Neutrophil (primary cell): ENCODE measurements around the gene CNOT1.

Source experiments
- H3K27ac ChIP-seq: fragments of 200-600 bp; sonication (generic); 2 replicates; pipeline ENCODE4 v1.5.1; 2016; ENCODE audit warnings: mild to moderate bottlenecking, moderate library complexity
- H3K27me3 ChIP-seq: fragments of 200-600 bp; sonication (generic); 2 replicates; pipeline ENCODE4 v1.6.0; 2016; ENCODE audit warnings: mild to moderate bottlenecking
- H3K36me3 ChIP-seq: fragments of 200-600 bp; sonication (generic); 2 replicates; pipeline ENCODE4 v1.5.1; 2017
- H3K4me1 ChIP-seq, 2 experiments: fragments of 200-600 bp in 1 of 2; sonication (generic) in 1 of 2; 1 replicate in 1 of 2; 2 replicates in 1 of 2; pipeline versions ENCODE4 v1.5.1 to v1.6.1; 2013 to 2016; ENCODE audit warnings: low read depth in 1 of 2, low read length in 1 of 2, mild to moderate bottlenecking in 1 of 2, moderate library complexity in 1 of 2; ENCODE audit not compliant: control insufficient read depth in 1 of 2, insufficient read depth in 1 of 2
- H3K4me3 ChIP-seq, 2 experiments: fragments of 200-600 bp in 1 of 2; sonication (generic) in 1 of 2; 1 replicate in 1 of 2; 2 replicates in 1 of 2; pipeline ENCODE4 v1.5.1; 2013 to 2016; ENCODE audit warnings: low read depth in 1 of 2, low read length in 1 of 2, mild to moderate bottlenecking in 1 of 2, moderate library complexity in 1 of 2
- H3K9me3 ChIP-seq: fragments of 200-600 bp; sonication (generic); 2 replicates; pipeline ENCODE4 v1.5.1; 2016
- CTCF ChIP-seq: fragments of 200-600 bp; sonication (generic); IDR thresholded peaks from 2 replicates; pipeline ENCODE4 v1.5.1; 2016; ENCODE audit warnings: antibody characterized with exemption

Gene CNOT1

GRCh38 chr16:58507195-58507962 is 122.2 kb downstream of the CNOT1 start:
- Histone ChIP-seq H3K27me3 (peaks cover 21% of the 10 kb centered on the region), H3K4me3 (no peak overlapping the region), H3K27ac (no peak overlapping the region), H3K36me3 (no peaks in the 10 kb centered on the region), H3K9me3 (no peaks in the 10 kb centered on the region), H3K4me1 (no peaks in the 10 kb centered on the region)
- no peak for TF ChIP-seq CTCF

GRCh38 chr16:58506241-58507194 is 123.1 kb downstream of the CNOT1 start:
- no peaks in the 10 kb centered on the region for H3K36me3 ChIP-seq
- no peak for TF ChIP-seq CTCF
- H3K4me1 ChIP-seq = peaks cover 0 to 1% of the 10 kb centered on the region in 2 experiments
- no peaks in the 10 kb centered on the region for H3K9me3 ChIP-seq
- H3K27ac ChIP-seq = no peak overlapping the region
- H3K4me3 ChIP-seq = no peak overlapping the region
- peaks cover 30% of the 10 kb centered on the region for H3K27me3 ChIP-seq

- Histone ChIP-seq H3K36me3 (no peaks in the 10 kb centered on the region), H3K4me1 (peaks cover 4 to 6% of the 10 kb centered on the region in 2 experiments), H3K27ac (no peak overlapping the region), H3K4me3 (no peak overlapping the region), H3K27me3 (peaks cover 54% of the 10 kb centered on the region), H3K9me3 (no peaks in the 10 kb centered on the region)
- TF ChIP-seq CTCF = no peak
Observed at GRCh38 chr16:58503863-58504688, 125.5 kb downstream of the CNOT1 start.

GRCh38 chr16:58503166-58503862 is 126.3 kb downstream of the CNOT1 start:
- H3K9me3 ChIP-seq = no peaks in the 10 kb centered on the region
- H3K36me3 ChIP-seq = no peaks in the 10 kb centered on the region
- no peak overlapping the region for H3K27ac ChIP-seq
- H3K4me1 ChIP-seq = peaks cover 4 to 6% of the 10 kb centered on the region in 2 experiments
- TF ChIP-seq CTCF = no peak
- H3K4me3 ChIP-seq = no peak overlapping the region
- peaks cover 62% of the 10 kb centered on the region for H3K27me3 ChIP-seq
